ENCODE results near the gene YWHAE.
A peak's percentile ranks its signal among the peaks of the same experiment; 100 is the strongest.
"Not testable (repeated sequence)": the region's sequence is repeated elsewhere in the genome, so short reads cannot be mapped to it uniquely, and the experiment has no call there.

Gene YWHAE

GRCh38 chr17:1390432-1391367 is 9.3 kb downstream of the YWHAE start:
- H3K4me3 ChIP-seq (replicated peaks; ENCODE audit: low read depth, low read length), result no peak overlapping the region
- DNase-seq (ENCODE audit: low read depth), result peak; percentile 50
- no peak for TF ChIP-seq CTCF (IDR thresholded peaks at IDR 0.05; ENCODE audit: low read length, missing control alignments)

GRCh38 chr17:1387490-1388227 is 12.4 kb downstream of the YWHAE start:
- not testable (repeated sequence) for DNase-seq (ENCODE audit: low read depth); H3K4me3 ChIP-seq (replicated peaks; ENCODE audit: low read depth, low read length)

- not testable (repeated sequence) for H3K4me3 ChIP-seq (replicated peaks; ENCODE audit: low read depth, low read length); DNase-seq (ENCODE audit: low read depth)
Measured at GRCh38 chr17:1386675-1387190, 13.3 kb downstream of the YWHAE start.

- no peak overlapping the region for H3K4me3 ChIP-seq (replicated peaks; ENCODE audit: low read depth, low read length)
- TF ChIP-seq CTCF (IDR thresholded peaks at IDR 0.05; ENCODE audit: low read length, missing control alignments), result no peak
Measured at GRCh38 chr17:1386265-1386664, 13.8 kb downstream of the YWHAE start.

GRCh38 chr17:1385861-1386260 is 14.2 kb downstream of the YWHAE start:
- H3K4me3 ChIP-seq (replicated peaks; ENCODE audit: low read depth, low read length), result no peak overlapping the region
- no peak for DNase-seq (ENCODE audit: low read depth)
- no peak for TF ChIP-seq CTCF (IDR thresholded peaks at IDR 0.05; ENCODE audit: low read length, missing control alignments)

More at GRCh38 chr17:1386265-1386664, 13.8 kb downstream of the YWHAE start:
- no peak for DNase-seq (ENCODE audit: low read depth)

- no peak for DNase-seq (ENCODE audit: low read depth)
- TF ChIP-seq CTCF (IDR thresholded peaks at IDR 0.05; ENCODE audit: low read length, missing control alignments), result no peak
- no peak overlapping the region for H3K4me3 ChIP-seq (replicated peaks; ENCODE audit: low read depth, low read length)
Measured at GRCh38 chr17:1384905-1385435, 15.1 kb downstream of the YWHAE start.

- DNase-seq (ENCODE audit: low read depth), result no peak
- H3K4me3 ChIP-seq (replicated peaks; ENCODE audit: low read depth, low read length), result no peak overlapping the region
- no peak for TF ChIP-seq CTCF (IDR thresholded peaks at IDR 0.05; ENCODE audit: low read length, missing control alignments)
Measured at GRCh38 chr17:1379930-1380313, 20.1 kb downstream of the YWHAE start.
